ENCODE measurements around the gene PCDH9.

The PCDH9 gene

DNA sequence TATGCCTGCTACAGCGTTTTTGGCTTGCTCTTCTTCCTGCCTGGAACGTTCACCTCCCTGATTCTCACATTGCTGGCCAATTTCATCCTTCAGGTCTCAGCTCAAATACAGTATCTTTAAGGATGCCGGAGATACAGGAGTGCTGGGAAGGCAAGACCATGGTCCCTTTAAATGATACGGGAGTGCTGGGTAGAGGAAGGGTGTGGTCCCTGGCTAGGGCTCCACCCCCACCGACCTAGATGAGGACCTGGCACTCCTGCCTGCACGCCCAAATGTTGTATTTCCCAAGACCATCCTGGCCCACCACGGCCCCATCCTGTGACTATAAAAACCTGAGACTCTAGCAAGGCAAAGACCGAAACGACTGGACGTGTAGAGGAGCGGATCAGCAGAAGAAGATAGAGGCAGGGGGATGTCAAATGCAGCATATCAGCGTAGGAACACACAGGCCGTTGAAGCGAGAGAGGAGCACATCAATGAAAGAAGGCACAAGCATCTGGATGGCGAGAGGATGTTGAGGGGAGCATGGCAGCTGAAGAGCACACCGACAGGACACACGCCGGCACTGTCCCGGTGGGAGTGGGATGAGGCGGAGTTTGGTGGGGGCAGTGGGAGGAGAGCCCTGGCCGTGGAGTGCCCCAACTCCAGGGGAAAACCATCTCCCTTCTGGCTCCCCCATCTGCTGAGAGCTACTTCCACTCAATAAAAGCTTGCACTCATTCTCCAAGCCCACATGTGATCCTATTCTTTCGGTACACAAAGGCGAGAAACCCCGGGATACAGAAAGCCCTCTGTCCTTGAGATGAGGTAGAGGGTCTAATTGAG lies 74.0 kb downstream of the PCDH9 start:
- H3K36me3 ChIP-seq (ENCODE audit: low read length), result no peaks in the 10 kb centered on the region
- TF ChIP-seq, protein P1, sequence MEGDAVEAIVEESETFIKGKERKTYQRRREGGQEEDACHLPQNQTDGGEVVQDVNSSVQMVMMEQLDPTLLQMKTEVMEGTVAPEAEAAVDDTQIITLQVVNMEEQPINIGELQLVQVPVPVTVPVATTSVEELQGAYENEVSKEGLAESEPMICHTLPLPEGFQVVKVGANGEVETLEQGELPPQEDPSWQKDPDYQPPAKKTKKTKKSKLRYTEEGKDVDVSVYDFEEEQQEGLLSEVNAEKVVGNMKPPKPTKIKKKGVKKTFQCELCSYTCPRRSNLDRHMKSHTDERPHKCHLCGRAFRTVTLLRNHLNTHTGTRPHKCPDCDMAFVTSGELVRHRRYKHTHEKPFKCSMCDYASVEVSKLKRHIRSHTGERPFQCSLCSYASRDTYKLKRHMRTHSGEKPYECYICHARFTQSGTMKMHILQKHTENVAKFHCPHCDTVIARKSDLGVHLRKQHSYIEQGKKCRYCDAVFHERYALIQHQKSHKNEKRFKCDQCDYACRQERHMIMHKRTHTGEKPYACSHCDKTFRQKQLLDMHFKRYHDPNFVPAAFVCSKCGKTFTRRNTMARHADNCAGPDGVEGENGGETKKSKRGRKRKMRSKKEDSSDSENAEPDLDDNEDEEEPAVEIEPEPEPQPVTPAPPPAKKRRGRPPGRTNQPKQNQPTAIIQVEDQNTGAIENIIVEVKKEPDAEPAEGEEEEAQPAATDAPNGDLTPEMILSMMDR (IDR thresholded peaks at IDR 0.05; ENCODE audit: insufficient read depth, low read length, poor library complexity, severe bottlenecking), result no peak
- no peak for TF ChIP-seq EZH2phosphoT487 (conservative IDR thresholded peaks at IDR 0.05; ENCODE audit: low read length)
- H3K9me2 ChIP-seq (replicated peaks; ENCODE audit: insufficient read depth, low read length), result no peaks in the 10 kb centered on the region
- no peaks in the 10 kb centered on the region for H3F3A ChIP-seq (ENCODE audit: insufficient read depth)
- H3K27ac ChIP-seq (ENCODE audit: low read depth, low read length), result no peak overlapping the region
- no peaks in the 10 kb centered on the region for H3K9me3 ChIP-seq (ENCODE audit: insufficient read depth, low read length)
- H2AFZ ChIP-seq (ENCODE audit: low read depth, low read length, severe bottlenecking), result no peak overlapping the region
- no peak overlapping the region for H3K9ac ChIP-seq (ENCODE audit: low read length)
- H3K4me2 ChIP-seq (ENCODE audit: low read depth, low read length, poor library complexity, severe bottlenecking), result no peak overlapping the region
- no peaks in the 10 kb centered on the region for H3K79me2 ChIP-seq (ENCODE audit: insufficient read depth, low read length)
- no peak overlapping the region for H3K4me3 ChIP-seq (ENCODE audit: insufficient read depth, low read length, poor library complexity, severe bottlenecking)
- H3K27me3 ChIP-seq (ENCODE audit: low read length), result no peaks in the 10 kb centered on the region
- H4K20me1 ChIP-seq (ENCODE audit: low read depth, low read length), result no peaks in the 10 kb centered on the region

DNA sequence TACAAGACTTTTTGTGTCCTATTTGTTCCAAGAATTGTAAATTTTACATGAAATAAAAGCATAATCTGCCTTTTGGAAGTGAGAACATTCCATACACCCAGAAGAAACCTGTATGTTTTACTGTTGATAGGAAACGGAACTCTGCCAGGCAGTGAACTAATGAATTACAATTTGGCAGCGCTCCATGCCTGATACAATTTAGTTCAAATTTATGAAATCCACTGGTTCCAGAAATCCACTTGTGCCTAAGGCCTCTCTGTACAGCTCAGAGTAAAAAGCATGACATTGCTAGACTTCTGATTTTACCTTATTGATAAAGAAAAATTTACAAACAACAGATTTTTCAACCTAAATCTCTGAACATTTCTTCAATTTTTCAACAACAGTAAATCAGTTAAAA lies 78.1 kb downstream of the PCDH9 start:
- Histone ChIP-seq H3K27ac (ENCODE audit: low read depth, low read length) (no peak overlapping the region), H3K4me2 (ENCODE audit: low read depth, low read length, poor library complexity, severe bottlenecking) (no peak overlapping the region), H4K20me1 (ENCODE audit: low read depth, low read length) (no peaks in the 10 kb centered on the region), H3K9me3 (ENCODE audit: insufficient read depth, low read length) (no peaks in the 10 kb centered on the region), H3K27me3 (ENCODE audit: low read length) (no peaks in the 10 kb centered on the region), H3F3A (ENCODE audit: insufficient read depth) (no peaks in the 10 kb centered on the region), H3K79me2 (ENCODE audit: insufficient read depth, low read length) (no peaks in the 10 kb centered on the region), H3K9me2 (replicated peaks; ENCODE audit: insufficient read depth, low read length) (no peaks in the 10 kb centered on the region), H3K9ac (ENCODE audit: low read length) (no peak overlapping the region), H3K4me3 (ENCODE audit: insufficient read depth, low read length, poor library complexity, severe bottlenecking) (no peak overlapping the region), H3K36me3 (ENCODE audit: low read length) (no peaks in the 10 kb centered on the region), H2AFZ (ENCODE audit: low read depth, low read length, severe bottlenecking) (no peak overlapping the region)
- TF ChIP-seq, protein P1 (IDR thresholded peaks at IDR 0.05; ENCODE audit: insufficient read depth, low read length, poor library complexity, severe bottlenecking), result no peak
- no peak for TF ChIP-seq EZH2phosphoT487 (conservative IDR thresholded peaks at IDR 0.05; ENCODE audit: low read length)

DNA sequence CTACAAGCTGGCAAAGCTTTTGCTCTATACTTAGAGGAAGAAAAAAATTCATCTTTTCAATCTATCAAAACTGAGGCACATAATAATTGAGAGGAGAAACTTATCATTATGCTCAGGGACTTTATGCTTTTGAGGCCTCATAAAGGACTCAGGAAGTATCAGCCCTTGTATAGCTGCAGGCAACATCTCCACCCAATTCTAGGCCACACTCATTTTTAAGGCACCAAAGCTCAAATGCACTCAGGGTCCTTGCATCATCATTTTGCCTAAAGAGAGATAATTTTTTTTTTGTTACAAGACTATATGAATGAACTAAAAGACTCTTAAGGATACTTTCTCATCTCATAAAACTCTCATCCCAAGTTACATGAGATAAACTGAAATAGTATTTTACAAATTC lies 78.5 kb downstream of the PCDH9 start:
- TF ChIP-seq, protein P1 (IDR thresholded peaks at IDR 0.05; ENCODE audit: insufficient read depth, low read length, poor library complexity, severe bottlenecking), result no peak
- TF ChIP-seq EZH2phosphoT487 (conservative IDR thresholded peaks at IDR 0.05; ENCODE audit: low read length), result no peak
- Histone ChIP-seq H3K9ac (ENCODE audit: low read length) (no peak overlapping the region), H3K4me2 (ENCODE audit: low read depth, low read length, poor library complexity, severe bottlenecking) (no peak overlapping the region), H4K20me1 (ENCODE audit: low read depth, low read length) (no peaks in the 10 kb centered on the region), H3K27ac (ENCODE audit: low read depth, low read length) (no peak overlapping the region), H3K79me2 (ENCODE audit: insufficient read depth, low read length) (no peaks in the 10 kb centered on the region), H3K4me3 (ENCODE audit: insufficient read depth, low read length, poor library complexity, severe bottlenecking) (no peak overlapping the region), H3K36me3 (ENCODE audit: low read length) (no peaks in the 10 kb centered on the region), H3K9me3 (ENCODE audit: insufficient read depth, low read length) (no peaks in the 10 kb centered on the region), H2AFZ (ENCODE audit: low read depth, low read length, severe bottlenecking) (no peak overlapping the region), H3K9me2 (replicated peaks; ENCODE audit: insufficient read depth, low read length) (no peaks in the 10 kb centered on the region), H3F3A (ENCODE audit: insufficient read depth) (no peaks in the 10 kb centered on the region), H3K27me3 (ENCODE audit: low read length) (no peaks in the 10 kb centered on the region)

All from SU-DHL-6 (cell line).